Measurements from ENCODE around the gene EXOC7. TPM values are rescaled to one million over a fixed set of nuclear protein-coding genes. Genes with fewer than 3 reads are reported as not detected.

The EXOC7 gene
- total and polyA plus RNA-seq, 2 donors (not counting 1 experiment from before 2014, with no cell fraction given) = 66.8 to 88.8 TPM

DNA sequence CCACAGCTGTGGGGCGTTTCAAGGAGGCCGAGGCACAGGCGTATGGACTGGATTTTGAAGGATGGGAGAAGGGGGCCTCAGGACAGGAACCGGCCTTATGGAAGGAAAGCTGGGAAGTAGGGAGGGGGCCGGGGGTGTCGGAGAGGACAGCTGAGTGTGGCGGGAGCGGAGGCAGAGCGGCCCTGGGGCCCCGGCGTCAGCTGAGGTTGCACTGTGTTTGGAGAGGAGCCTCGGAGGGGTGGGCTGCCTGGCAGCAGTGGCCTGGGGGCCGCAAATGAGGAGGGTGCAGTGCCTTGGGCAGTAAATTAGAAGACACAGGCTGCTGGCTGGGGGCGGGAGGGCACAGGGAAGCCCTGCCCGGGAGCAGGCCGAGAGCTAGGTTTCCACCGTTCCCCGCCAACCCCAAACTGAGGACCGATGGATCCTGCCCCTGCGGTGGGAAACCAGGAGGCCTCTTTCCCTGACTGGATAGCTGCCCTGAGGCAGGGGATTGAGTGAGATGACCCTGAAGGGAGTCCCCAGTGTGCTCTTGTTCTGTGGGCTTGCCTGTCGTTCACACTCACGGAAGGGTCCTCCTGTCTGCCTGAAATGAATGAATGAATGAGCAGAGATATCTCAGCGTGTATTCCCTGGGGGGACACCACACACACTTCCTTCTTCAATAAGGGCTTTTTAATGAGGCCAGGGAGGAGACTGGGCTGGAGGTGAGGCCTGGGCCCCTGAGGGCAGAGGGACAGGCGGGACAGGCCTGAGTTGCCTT, 19.0 kb upstream of the EXOC7 start:
- Histone ChIP-seq H2AFZ (ENCODE audit: low read length) (no peak overlapping the region), H3K4me2 (ENCODE audit: extremely low read depth, insufficient read depth, low read length) (no peak overlapping the region)
- TF ChIP-seq EZH2 (IDR thresholded peaks at IDR 0.05; ENCODE audit: low read length, missing control alignments) = no peak
- TF ChIP-seq, protein P1, sequence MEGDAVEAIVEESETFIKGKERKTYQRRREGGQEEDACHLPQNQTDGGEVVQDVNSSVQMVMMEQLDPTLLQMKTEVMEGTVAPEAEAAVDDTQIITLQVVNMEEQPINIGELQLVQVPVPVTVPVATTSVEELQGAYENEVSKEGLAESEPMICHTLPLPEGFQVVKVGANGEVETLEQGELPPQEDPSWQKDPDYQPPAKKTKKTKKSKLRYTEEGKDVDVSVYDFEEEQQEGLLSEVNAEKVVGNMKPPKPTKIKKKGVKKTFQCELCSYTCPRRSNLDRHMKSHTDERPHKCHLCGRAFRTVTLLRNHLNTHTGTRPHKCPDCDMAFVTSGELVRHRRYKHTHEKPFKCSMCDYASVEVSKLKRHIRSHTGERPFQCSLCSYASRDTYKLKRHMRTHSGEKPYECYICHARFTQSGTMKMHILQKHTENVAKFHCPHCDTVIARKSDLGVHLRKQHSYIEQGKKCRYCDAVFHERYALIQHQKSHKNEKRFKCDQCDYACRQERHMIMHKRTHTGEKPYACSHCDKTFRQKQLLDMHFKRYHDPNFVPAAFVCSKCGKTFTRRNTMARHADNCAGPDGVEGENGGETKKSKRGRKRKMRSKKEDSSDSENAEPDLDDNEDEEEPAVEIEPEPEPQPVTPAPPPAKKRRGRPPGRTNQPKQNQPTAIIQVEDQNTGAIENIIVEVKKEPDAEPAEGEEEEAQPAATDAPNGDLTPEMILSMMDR (conservative IDR thresholded peaks at IDR 0.05 in 1 of 2, IDR thresholded peaks at IDR 0.05 in 1 of 2; ENCODE audit: low read depth in 1 of 2, low read length in 2 of 2) = no peak

DNA sequence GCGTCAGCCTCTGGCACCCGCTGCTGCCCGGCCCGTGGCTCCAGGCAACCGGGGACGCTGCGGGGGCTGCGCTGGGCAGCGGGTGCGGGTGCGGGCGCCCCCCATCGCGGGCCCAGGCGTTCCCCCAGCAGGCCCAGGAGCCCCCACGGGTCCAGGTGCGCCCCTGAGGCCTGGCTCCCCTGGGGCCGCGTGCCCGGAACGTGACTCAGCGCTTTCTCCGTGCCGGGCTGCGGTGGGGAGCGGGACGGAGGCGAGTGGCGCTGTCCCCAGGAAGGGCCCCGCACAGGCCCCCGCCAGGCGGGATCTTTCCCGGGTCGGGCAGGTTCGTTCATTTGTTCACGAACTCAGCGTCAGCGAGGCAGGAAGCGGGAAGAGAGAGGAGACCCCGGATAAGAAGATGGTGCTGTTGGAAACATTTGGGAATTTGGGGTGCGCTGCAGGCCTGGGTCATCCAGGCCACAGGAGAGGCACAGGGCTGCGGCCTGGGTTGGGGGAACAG, 18.4 kb upstream of the EXOC7 start:
- Histone ChIP-seq H3K4me1 (ENCODE audit: control insufficient read depth, extremely low read depth, insufficient read depth, low read length) (no peaks in the 10 kb centered on the region), H4K20me1 (ENCODE audit: control insufficient read depth, extremely low read depth, insufficient read depth, low read length) (no peaks in the 10 kb centered on the region), H3K9me3 (ENCODE audit: control insufficient read depth, insufficient read depth, low read depth, low read length) (no peaks in the 10 kb centered on the region), H2AFZ (ENCODE audit: low read length) (peak overlapping the region; percentile 59), H3K9ac (ENCODE audit: insufficient read depth, low read length) (no peak overlapping the region), H3K4me2 (ENCODE audit: extremely low read depth, insufficient read depth, low read length) (peak overlapping the region; percentile 25), H3K27me3 (ENCODE audit: control insufficient read depth, insufficient read depth, low read length) (peaks cover 5% of the 10 kb centered on the region), H3K4me3 (replicated peaks in 1 of 4; ENCODE audit: control extremely low read depth in 1 of 4, insufficient read depth in 1 of 4, low read depth in 3 of 4, low read length in 4 of 4) (peak overlapping the region in 1 of 4 experiments; percentile 14), H3K79me2 (ENCODE audit: control insufficient read depth, insufficient read depth, low read length) (no peaks in the 10 kb centered on the region), H3K36me3 (ENCODE audit: control insufficient read depth, insufficient read depth, low read length) (no peaks in the 10 kb centered on the region), H3K27ac (ENCODE audit: insufficient read depth, low read length) (no peak overlapping the region)
- TF ChIP-seq EZH2 (IDR thresholded peaks at IDR 0.05; ENCODE audit: low read length, missing control alignments) = no peak
- TF ChIP-seq, protein P1 (conservative IDR thresholded peaks at IDR 0.05 in 1 of 2, IDR thresholded peaks at IDR 0.05 in 1 of 2; ENCODE audit: low read depth in 1 of 2, low read length in 2 of 2) = no peak
- DNase-seq (ENCODE audit: low read depth in 2 of 2) = peak in 1 of 2 donors; percentile 39

More for the DNA sequence above, 19.0 kb upstream of the EXOC7 start:
- H3K9ac ChIP-seq (ENCODE audit: insufficient read depth, low read length) = no peak overlapping the region
- no peaks in the 10 kb centered on the region for H3K4me1 ChIP-seq (ENCODE audit: control insufficient read depth, extremely low read depth, insufficient read depth, low read length)
- no peaks in the 10 kb centered on the region for H3K36me3 ChIP-seq (ENCODE audit: control insufficient read depth, insufficient read depth, low read length)
- H3K79me2 ChIP-seq (ENCODE audit: control insufficient read depth, insufficient read depth, low read length) = no peaks in the 10 kb centered on the region
- no peak for DNase-seq (ENCODE audit: low read depth in 2 of 2)
- no peaks in the 10 kb centered on the region for H3K9me3 ChIP-seq (ENCODE audit: control insufficient read depth, insufficient read depth, low read depth, low read length)
- no peak overlapping the region for H3K4me3 ChIP-seq (replicated peaks in 1 of 4; ENCODE audit: control extremely low read depth in 1 of 4, insufficient read depth in 1 of 4, low read depth in 3 of 4, low read length in 4 of 4)
- H3K27ac ChIP-seq (ENCODE audit: insufficient read depth, low read length) = no peak overlapping the region
- peaks cover 5% of the 10 kb centered on the region for H3K27me3 ChIP-seq (ENCODE audit: control insufficient read depth, insufficient read depth, low read length)
- no peaks in the 10 kb centered on the region for H4K20me1 ChIP-seq (ENCODE audit: control insufficient read depth, extremely low read depth, insufficient read depth, low read length)

DNA sequence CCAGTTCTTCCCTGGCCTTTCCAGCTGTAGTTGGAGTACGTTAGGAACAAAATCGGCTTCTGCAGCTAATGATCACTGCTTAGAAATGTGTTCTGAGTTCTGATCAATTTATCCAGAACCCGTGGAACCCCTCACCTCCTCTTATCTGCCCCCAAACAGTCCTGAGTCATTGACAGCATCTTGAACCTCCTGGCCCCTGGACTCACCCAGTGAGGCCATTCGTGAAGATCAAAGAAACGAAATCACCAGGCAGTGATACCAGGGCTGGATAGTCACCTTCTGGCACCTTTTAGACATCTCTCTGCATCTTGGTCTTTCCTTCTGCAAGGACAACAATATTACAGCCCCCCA, 17.0 kb upstream of the EXOC7 start:
- no peaks in the 10 kb centered on the region for H4K20me1 ChIP-seq (ENCODE audit: control insufficient read depth, extremely low read depth, insufficient read depth, low read length)
- no peak overlapping the region for H3K27ac ChIP-seq (ENCODE audit: insufficient read depth, low read length)
- no peak overlapping the region for H3K4me2 ChIP-seq (ENCODE audit: extremely low read depth, insufficient read depth, low read length)
- no peak for TF ChIP-seq EZH2 (IDR thresholded peaks at IDR 0.05; ENCODE audit: low read length, missing control alignments)
- TF ChIP-seq, protein P1 (conservative IDR thresholded peaks at IDR 0.05 in 1 of 2, IDR thresholded peaks at IDR 0.05 in 1 of 2; ENCODE audit: low read depth in 1 of 2, low read length in 2 of 2) = no peak
- no peaks in the 10 kb centered on the region for H3K36me3 ChIP-seq (ENCODE audit: control insufficient read depth, insufficient read depth, low read length)
- no peak overlapping the region for H3K4me3 ChIP-seq (replicated peaks in 1 of 4; ENCODE audit: control extremely low read depth in 1 of 4, insufficient read depth in 1 of 4, low read depth in 3 of 4, low read length in 4 of 4)
- DNase-seq (ENCODE audit: low read depth in 2 of 2) = no peak
- no peak overlapping the region for H3K9ac ChIP-seq (ENCODE audit: insufficient read depth, low read length)
- no peaks in the 10 kb centered on the region for H3K79me2 ChIP-seq (ENCODE audit: control insufficient read depth, insufficient read depth, low read length)
- H2AFZ ChIP-seq (ENCODE audit: low read length) = no peak overlapping the region
- no peaks in the 10 kb centered on the region for H3K4me1 ChIP-seq (ENCODE audit: control insufficient read depth, extremely low read depth, insufficient read depth, low read length)
- H3K27me3 ChIP-seq (ENCODE audit: control insufficient read depth, insufficient read depth, low read length) = peaks cover 5% of the 10 kb centered on the region
- H3K9me3 ChIP-seq (ENCODE audit: control insufficient read depth, insufficient read depth, low read depth, low read length) = no peaks in the 10 kb centered on the region

Measured in fibroblast of lung (primary cell).